GM21825 (cell line): Measurements from ENCODE around the gene NEB.
"Not testable (repeated sequence)": the region's sequence is repeated elsewhere in the genome, so short reads cannot be mapped to it uniquely, and the experiment has no call there.

Experiments used
- ATAC-seq: cut with Tn5 transposase; IDR thresholded peaks from one replicate; pipeline ENCODE4 v1.9.1; 2021; ENCODE audit warnings: mild to moderate bottlenecking, moderate library complexity; ENCODE audit not compliant: unreplicated experiment

The NEB gene

GRCh38 chr2:151569167-151569566, 165.1 kb downstream of the NEB start:
- no peak for ATAC-seq

- no peak for ATAC-seq
Observed at GRCh38 chr2:151568501-151568900, 165.8 kb downstream of the NEB start.

- ATAC-seq: no peak
Observed at GRCh38 chr2:151567006-151567405, 167.3 kb downstream of the NEB start.

- no peak for ATAC-seq
Observed at GRCh38 chr2:151562398-151562797, 171.9 kb downstream of the NEB start.

GRCh38 chr2:151560289-151560688, 174.0 kb downstream of the NEB start:
- ATAC-seq: no peak

GRCh38 chr2:151559431-151559830, 174.8 kb downstream of the NEB start:
- ATAC-seq: not testable (repeated sequence)

- ATAC-seq: not testable (repeated sequence)
Observed at GRCh38 chr2:151557883-151558282, 176.4 kb downstream of the NEB start.

GRCh38 chr2:151556121-151556520, 178.2 kb downstream of the NEB start:
- no peak for ATAC-seq

- ATAC-seq: no peak
Observed at GRCh38 chr2:151552287-151552686, 182.0 kb downstream of the NEB start.

GRCh38 chr2:151551556-151551955, 182.7 kb downstream of the NEB start:
- no peak for ATAC-seq

- no peak for ATAC-seq
Observed at GRCh38 chr2:151549191-151549590, 185.1 kb downstream of the NEB start.

GRCh38 chr2:151544449-151544848, 189.8 kb downstream of the NEB start:
- ATAC-seq: no peak

GRCh38 chr2:151543876-151544275, 190.4 kb downstream of the NEB start:
- ATAC-seq: no peak

GRCh38 chr2:151534001-151534400, 200.3 kb downstream of the NEB start:
- no peak for ATAC-seq

- ATAC-seq: no peak
Observed at GRCh38 chr2:151533127-151533526, 201.1 kb downstream of the NEB start.

- no peak for ATAC-seq
Observed at GRCh38 chr2:151526572-151527090, 207.6 kb downstream of the NEB start.

- ATAC-seq: no peak
Observed at GRCh38 chr2:151525821-151526373, 208.4 kb downstream of the NEB start.

GRCh38 chr2:151523850-151524249, 210.4 kb downstream of the NEB start:
- ATAC-seq: no peak

GRCh38 chr2:151522556-151522955, 211.7 kb downstream of the NEB start:
- ATAC-seq: no peak

GRCh38 chr2:151520976-151521375, 213.3 kb downstream of the NEB start:
- ATAC-seq: no peak

GRCh38 chr2:151518802-151519201, 215.5 kb downstream of the NEB start:
- ATAC-seq: no peak

- ATAC-seq: no peak
Observed at GRCh38 chr2:151508519-151508918, 225.8 kb downstream of the NEB start.

GRCh38 chr2:151506170-151506569, 228.1 kb downstream of the NEB start:
- ATAC-seq: no peak
